Thyroid gland (tissue), 4 donors: ENCODE results near the gene SNAPC1. TPM values are rescaled to one million over a fixed set of nuclear protein-coding genes. Genes with fewer than 3 reads are reported as not detected.
A peak's percentile ranks its signal among the peaks of the same experiment; 100 is the strongest.

Source experiments
- DNase-seq, 2 donors: peaks; one replicate each; pipeline ENCODE4 v3.0.0-alpha.2; 2019
- H3K27ac ChIP-seq, 3 donors: fragments of 200-600 bp; sonication (generic); 1 replicate in 2 of 3; 2 replicates in 1 of 3; pipeline ENCODE4 v1.5.1; 2016 to 2019; ENCODE audit warnings: mild to moderate bottlenecking in 1 of 3, moderate library complexity in 1 of 3
- H3K27me3 ChIP-seq: fragments of 200-600 bp; sonication (generic); one replicate; pipeline ENCODE4 v1.5.1; 2019
- H3K36me3 ChIP-seq, 2 donors: fragments of 200-600 bp; sonication (generic); one replicate each; pipeline ENCODE4 v1.5.1; 2016 to 2019
- H3K4me1 ChIP-seq, 2 donors: fragments of 200-600 bp; sonication (generic); one replicate each; pipeline ENCODE4 v1.5.1; 2017 to 2019
- H3K4me3 ChIP-seq, 3 donors: fragments of 200-600 bp; sonication (generic); replicated peaks in 1 of 3; 1 replicate in 2 of 3; 2 replicates in 1 of 3; pipeline ENCODE4 v1.5.1; 2016; ENCODE audit warnings: mild to moderate bottlenecking in 1 of 3
- H3K9me3 ChIP-seq: fragments of 200-600 bp; sonication (generic); one replicate; pipeline ENCODE4 v1.5.1; 2017
- CTCF ChIP-seq, 6 experiments: fragments of 200-600 bp in 3 of 6; fragments of 450-650 bp in 3 of 6; sonication (generic) in 3 of 6; IDR thresholded peaks; one replicate each; pipeline ENCODE4 v1.5.1; 2016 to 2019; ENCODE audit warnings: antibody characterized with exemption in 6 of 6, mild to moderate bottlenecking in 2 of 6, inconsistent platforms in 1 of 6, moderate library complexity in 1 of 6
- POLR2A ChIP-seq, 2 donors: fragments of 450-650 bp; IDR thresholded peaks; one replicate each; pipeline ENCODE4 v1.6.1; 2017; ENCODE audit warnings: antibody characterized with exemption in 2 of 2, mild to moderate bottlenecking in 2 of 2, moderate library complexity in 1 of 2
- WGBS, 2 donors: methylation state at CpG; one replicate each; pipeline ENCODE4 v1.1.5; 2017; 5-methylcytosine and 5-hydroxymethylcytosine counted together
- intact Hi-C: fragments of 100-400 bp; cut with DNase I; formaldehyde crosslinking; loops from one replicate; pipeline ENCODE4 v1.15.1; 2023
- total RNA-seq, 4 donors: library from RNA; depleted of rRNA; stranded (reverse); fragments of >200 nt; gene quantifications; one replicate each; pipeline ENCODE4 v1.2.3, GENCODE V29; 2016

SNAPC1 gene
- total RNA-seq, 4 donors from 2014 or later, result 4.8 to 8.9 (median 6.8) TPM

- Histone ChIP-seq H3K27ac (peak overlapping the region in 2 of 3 donors; percentile 37 to 58), H3K9me3 (no peaks in the 10 kb centered on the region), H3K4me3 (no peak overlapping the region), H3K27me3 (no peaks in the 10 kb centered on the region), H3K4me1 (peaks cover 32 to 35% of the 10 kb centered on the region in 2 donors), H3K36me3 (peaks cover 2 to 15% of the 10 kb centered on the region in 2 donors)
- TF ChIP-seq CTCF (IDR thresholded peaks at IDR 0.05), result no peak
- no peak for TF ChIP-seq POLR2A (IDR thresholded peaks at IDR 0.05)
- WGBS, 2 donors, result 72 to 73% methylated on average over 5 of the region's 5 CpGs
- no peak for DNase-seq
- intact Hi-C loops, result no loop called here
Observed at GRCh38 chr14:61719344-61720293, 42.6 kb upstream of the SNAPC1 start.

GRCh38 chr14:61720294-61720661 lies 41.9 kb upstream of the SNAPC1 start:
- peaks cover 26 to 31% of the 10 kb centered on the region in 2 donors for H3K4me1 ChIP-seq
- peaks cover 2 to 21% of the 10 kb centered on the region in 2 donors for H3K36me3 ChIP-seq
- no peak for DNase-seq
- H3K9me3 ChIP-seq, result no peaks in the 10 kb centered on the region
- H3K27me3 ChIP-seq, result no peaks in the 10 kb centered on the region
- WGBS, 2 donors, result 72 to 76% methylated on average over 9 of the region's 9 CpGs
- intact Hi-C loops, result no loop called here
- TF ChIP-seq POLR2A (IDR thresholded peaks at IDR 0.05), result no peak
- no peak for TF ChIP-seq CTCF (IDR thresholded peaks at IDR 0.05)
- H3K4me3 ChIP-seq, result no peak overlapping the region
- H3K27ac ChIP-seq, result peak overlapping the region in 1 of 3 donors; percentile 58

GRCh38 chr14:61720741-61721140 lies 41.5 kb upstream of the SNAPC1 start:
- intact Hi-C loops, result no loop called here
- Histone ChIP-seq H3K36me3 (peaks cover 2 to 22% of the 10 kb centered on the region in 2 donors), H3K4me1 (peaks cover 25 to 30% of the 10 kb centered on the region in 2 donors), H3K4me3 (no peak overlapping the region), H3K27ac (peak overlapping the region in 1 of 3 donors; percentile 58), H3K9me3 (no peaks in the 10 kb centered on the region), H3K27me3 (no peaks in the 10 kb centered on the region)
- TF ChIP-seq CTCF (IDR thresholded peaks at IDR 0.05), result no peak
- TF ChIP-seq POLR2A (IDR thresholded peaks at IDR 0.05), result no peak
- WGBS, 2 donors, result 79 to 90% methylated on average over 6 of the region's 6 CpGs
- DNase-seq, result no peak

- no peak overlapping the region for H3K4me3 ChIP-seq
- WGBS, 2 donors, result 87 to 91% methylated on average over 2 of the region's 2 CpGs
Observed at GRCh38 chr14:61724133-61724532, 38.1 kb upstream of the SNAPC1 start.

More at GRCh38 chr14:61724133-61724532, 38.1 kb upstream of the SNAPC1 start:
- Histone ChIP-seq H3K9me3 (no peaks in the 10 kb centered on the region), H3K4me1 (peaks cover 7 to 9% of the 10 kb centered on the region in 2 donors), H3K36me3 (peaks cover 16 to 40% of the 10 kb centered on the region in 2 donors), H3K27me3 (no peaks in the 10 kb centered on the region), H3K27ac (no peak overlapping the region)
- TF ChIP-seq POLR2A (IDR thresholded peaks at IDR 0.05), result no peak
- no peak for TF ChIP-seq CTCF (IDR thresholded peaks at IDR 0.05)
- no peak for DNase-seq
- intact Hi-C loops, result no loop called here
